GM18505 (cell line): Measurements from ENCODE around the gene EYS.

ENCODE experiments used
- ATAC-seq: cut with Tn5 transposase; IDR thresholded peaks from one replicate; pipeline ENCODE4 v1.9.1; 2021; ENCODE audit not compliant: unreplicated experiment
- POLR2A ChIP-seq: IDR thresholded peaks from 4 replicates; pipeline ENCODE4 v1.6.1; 2011; ENCODE audit warnings: borderline replicate concordance; ENCODE audit not compliant: insufficient read depth, insufficient read length; ENCODE audit errors: extremely low read depth

The EYS gene

DNA sequence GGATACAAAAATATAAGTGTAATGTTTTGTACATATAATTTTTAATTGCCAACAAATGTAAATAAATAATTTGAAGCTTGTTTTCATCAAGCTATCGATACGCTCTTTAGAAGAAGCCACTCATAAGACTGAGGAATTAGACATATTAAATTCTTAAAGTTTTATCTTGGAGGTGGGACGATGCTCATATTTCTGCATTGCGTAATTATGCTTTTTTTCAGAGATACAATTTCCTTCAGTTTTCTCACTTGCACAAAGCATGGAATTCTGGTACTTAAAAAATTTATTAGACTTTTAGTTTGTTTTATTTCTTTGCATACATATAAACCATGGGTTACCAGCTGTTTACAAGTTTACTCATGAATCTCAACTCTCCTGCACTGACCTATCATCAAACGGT lies 980.0 kb downstream of the EYS start:
- TF ChIP-seq POLR2A: no peak
- ATAC-seq: no peak

DNA sequence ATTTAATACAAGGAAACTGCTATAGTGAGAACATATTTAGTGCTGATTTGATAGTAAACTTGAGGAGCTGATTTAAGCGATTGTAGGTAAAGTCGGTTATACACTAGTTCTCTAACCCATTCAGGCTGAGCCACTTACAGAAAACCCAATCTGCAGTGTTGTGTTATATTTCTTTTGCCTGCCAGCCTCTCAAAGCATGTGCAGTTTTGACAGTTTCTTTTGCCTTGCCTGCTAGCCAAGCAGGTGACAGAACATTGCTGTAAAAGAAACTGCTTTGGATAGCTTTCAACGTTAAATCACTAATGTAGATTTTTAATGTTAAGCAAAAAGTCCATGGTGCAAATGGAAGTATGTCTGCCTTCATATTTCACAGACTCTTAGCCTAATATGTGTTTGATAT lies 982.9 kb downstream of the EYS start:
- TF ChIP-seq POLR2A: no peak
- ATAC-seq: no peak

DNA sequence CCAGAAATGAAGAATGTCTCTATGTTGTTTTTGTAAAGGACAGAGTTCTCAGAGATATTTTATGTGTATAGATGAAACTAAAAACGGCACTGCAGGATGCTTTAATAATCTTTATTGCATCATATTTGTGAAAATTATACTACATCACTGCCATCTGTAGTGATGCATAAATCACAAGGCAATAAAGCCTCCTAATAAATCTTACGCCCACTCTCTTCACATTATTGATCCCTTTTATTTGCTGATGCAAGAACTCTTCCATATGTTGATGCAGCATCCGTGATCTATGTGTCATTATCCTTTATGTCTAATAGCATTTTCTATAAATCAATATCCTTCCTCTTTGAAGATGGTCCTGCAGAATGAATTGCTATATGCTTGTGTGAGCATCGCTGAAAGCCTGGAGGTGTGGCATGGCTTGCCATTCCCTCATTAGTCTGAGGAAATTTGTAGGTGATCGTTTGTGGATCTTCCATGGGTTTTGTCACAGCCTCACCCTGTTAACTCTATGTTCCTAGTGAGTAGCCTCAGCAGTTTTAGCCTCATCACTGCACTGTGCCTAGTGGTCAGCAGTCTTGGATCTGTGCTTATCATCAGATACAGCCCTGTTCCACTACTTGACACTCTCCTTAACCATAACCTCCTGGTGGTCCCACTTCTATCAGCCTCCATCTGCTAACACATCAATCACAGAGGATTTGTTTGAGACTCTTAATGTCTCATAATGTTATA lies 983.5 kb downstream of the EYS start:
- no peak for ATAC-seq

DNA sequence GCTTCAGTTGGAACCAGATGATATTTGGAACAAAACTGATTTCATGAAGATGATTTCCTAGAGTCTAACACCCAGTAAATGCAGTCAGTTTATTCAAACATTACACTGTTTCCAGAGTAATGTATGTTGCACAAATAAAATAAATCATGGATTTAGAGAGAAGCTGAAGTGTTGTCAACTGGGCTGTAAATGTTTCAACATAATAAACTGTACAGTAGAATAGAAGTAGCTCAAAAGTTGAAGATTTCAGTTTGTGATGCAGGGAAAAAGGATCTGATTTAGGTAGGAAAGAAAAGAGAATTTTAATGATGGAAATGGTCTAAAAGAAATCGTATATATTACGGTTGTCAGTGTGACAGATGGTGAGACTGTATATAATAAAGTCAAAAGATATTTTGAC lies 985.2 kb downstream of the EYS start:
- no peak for ATAC-seq
- TF ChIP-seq POLR2A: no peak

More for the DNA sequence above, 983.5 kb downstream of the EYS start:
- no peak for TF ChIP-seq POLR2A

DNA sequence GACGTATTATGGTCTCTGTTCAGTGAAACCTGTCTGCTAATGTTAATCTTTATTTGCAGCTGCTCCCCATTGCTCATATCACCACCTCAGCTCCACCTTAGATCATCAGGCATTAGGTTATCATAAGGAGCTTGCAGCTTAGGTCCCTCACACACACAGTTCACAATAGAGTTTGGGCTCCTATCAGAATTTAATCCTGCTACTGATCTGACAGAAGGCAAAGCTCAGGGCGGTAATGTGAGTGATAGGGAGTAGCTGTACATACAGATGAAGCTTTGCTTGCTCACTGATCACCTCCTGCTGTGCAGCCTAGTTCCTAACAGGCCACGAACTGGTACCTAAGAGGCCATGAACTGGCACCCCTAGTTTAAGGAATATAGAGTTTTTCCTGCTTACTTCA lies 989.7 kb downstream of the EYS start:
- no peak for TF ChIP-seq POLR2A
- no peak for ATAC-seq

DNA sequence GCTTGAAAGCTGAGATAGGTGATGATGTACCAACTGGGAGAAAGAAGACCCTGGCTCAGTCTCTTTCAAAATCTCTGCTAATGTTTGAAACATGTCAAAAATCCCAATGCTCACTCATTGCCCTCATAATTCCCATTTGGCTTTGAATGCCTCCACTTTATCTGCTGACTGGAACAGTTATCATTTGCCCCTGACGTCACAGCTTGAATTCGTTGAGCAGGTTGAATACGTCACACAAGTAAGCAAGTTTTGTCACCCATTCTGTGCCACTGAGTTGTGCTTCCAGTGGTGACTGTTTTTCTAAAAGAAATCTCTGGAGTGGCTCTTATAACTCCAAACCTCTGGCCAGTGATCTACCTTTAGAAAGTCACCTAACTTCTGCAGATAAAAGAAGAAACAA lies 991.4 kb downstream of the EYS start:
- no peak for TF ChIP-seq POLR2A
- no peak for ATAC-seq

DNA sequence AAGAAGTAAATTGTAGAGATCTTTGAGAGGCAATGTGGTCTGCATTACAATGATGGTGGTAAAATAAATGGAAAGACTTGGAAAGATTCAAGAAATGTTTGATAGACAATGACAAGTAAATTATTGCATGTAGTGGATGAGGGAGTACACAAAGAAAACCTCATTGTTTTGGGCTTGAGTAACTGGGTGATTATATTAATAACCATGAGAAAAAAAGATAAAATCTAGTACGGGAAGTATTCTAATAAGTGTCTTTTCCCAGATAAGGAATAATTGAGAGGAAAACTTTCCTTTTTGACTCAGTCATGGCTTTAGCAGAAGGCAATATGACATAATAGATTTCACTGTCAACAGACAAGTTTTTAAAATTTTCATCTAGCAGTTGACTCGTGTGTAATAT lies 993.0 kb downstream of the EYS start:
- TF ChIP-seq POLR2A: no peak
- ATAC-seq: no peak

DNA sequence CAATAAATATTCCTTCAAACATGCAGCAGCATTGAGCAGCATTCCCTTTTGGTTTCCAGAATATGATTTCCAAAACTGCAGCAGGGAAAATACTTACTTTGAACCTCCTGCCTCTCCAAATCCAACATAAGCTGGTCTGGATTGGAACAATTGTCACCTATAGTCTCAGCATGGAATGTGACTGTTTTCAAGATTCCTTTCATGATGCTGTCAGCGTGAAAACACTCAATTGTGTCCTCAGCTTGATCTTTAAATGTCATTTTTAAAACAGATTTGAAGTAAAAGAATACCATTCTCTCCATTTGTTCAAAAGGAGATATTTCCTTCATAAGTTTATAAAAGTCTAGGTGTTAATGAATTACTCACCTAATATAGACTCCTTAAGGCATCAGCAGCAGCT lies 993.9 kb downstream of the EYS start:
- no peak for ATAC-seq
- TF ChIP-seq POLR2A: no peak

DNA sequence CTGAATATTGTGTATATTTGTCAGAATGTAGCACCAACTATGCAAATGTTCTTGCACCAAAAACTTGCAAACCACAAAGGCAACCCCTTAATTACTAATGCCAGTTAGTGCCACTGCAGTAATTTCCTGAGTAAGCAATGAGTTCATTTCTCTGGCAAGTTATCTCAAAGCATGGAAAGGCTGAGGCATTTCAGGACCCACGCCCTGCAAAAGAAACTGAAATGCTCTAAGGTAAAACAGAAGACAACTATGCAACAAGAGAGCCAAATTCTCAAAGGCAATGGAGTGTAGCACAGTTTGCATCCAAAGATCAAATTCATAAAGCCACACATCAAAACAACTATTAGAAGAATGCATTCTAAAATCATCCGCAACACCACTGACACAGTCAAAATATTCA lies 994.4 kb downstream of the EYS start:
- no peak for TF ChIP-seq POLR2A
- ATAC-seq: no peak

DNA sequence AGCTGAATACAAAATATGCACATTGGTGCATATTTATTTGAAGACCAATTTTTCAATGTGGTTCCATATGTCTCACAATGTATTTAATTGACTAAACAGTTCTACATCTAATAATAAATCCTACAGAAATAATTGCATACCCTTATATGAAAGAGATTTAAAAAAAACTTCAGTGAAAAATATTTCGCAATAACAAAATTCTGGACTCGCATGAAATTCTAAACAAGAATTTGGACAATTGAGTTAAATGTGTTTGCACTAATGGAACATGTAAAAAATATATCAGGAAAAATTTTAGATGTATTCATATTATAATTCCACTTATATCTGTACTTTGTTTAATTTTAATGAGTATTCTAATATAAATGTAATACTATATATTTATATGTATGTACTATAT lies 1003.1 kb downstream of the EYS start:
- no peak for ATAC-seq
- TF ChIP-seq POLR2A: no peak

DNA sequence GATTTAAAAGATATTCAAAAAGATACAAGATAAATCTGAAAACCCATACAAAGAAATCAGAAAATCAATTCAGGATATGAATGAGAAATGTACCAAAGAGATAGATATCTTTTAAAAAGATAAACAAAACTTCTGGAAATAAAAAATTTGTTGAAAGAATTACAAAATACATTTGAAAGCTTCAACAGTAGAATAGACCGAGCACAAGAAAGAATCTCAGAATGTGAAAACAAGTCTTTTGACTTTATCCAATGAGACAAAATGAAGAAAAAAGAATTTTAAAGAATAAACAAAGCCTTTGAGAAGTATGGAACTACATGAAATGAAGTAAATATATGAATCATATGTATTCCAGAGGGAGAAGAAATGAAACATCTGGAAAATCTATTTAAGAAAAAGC lies 1011.0 kb downstream of the EYS start:
- no peak for TF ChIP-seq POLR2A
- no peak for ATAC-seq

DNA sequence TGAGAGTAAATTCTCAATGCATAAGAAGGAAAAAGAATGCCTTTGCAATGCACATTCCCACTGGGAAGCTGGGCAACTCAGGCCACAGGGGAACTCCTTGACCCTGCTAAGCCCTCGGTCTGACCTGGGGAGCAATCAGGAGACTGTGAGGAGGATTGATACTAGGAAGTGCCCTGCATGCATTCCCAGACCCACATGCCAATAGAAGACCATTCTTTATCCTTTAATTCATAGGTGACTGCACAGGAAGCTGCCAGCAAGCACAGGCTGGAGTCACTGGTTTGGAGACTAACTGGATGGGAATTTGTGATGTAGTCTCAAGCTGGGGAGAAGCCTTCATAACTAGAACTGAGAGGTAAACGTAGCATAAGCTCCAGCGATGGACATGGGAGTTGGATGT lies 1012.7 kb downstream of the EYS start:
- no peak for ATAC-seq
- TF ChIP-seq POLR2A: no peak

DNA sequence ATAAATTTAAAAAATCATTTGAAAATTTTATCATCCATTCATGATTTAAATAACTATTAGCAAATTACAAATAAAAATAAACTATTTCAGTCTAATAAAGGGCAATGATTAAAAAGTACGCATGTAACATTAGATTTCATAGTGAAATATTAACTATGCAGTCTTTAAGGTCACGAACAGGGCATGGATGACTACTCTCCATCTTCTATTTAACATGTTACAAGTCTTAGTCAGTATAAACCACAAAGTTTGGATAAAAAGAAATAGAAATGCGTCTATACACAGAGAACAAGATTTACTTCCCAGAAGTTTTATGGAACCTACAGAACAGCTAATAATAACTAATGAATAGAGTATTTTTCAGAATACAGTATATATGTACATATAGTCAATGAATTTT lies 1016.0 kb downstream of the EYS start:
- no peak for ATAC-seq
- TF ChIP-seq POLR2A: no peak

DNA sequence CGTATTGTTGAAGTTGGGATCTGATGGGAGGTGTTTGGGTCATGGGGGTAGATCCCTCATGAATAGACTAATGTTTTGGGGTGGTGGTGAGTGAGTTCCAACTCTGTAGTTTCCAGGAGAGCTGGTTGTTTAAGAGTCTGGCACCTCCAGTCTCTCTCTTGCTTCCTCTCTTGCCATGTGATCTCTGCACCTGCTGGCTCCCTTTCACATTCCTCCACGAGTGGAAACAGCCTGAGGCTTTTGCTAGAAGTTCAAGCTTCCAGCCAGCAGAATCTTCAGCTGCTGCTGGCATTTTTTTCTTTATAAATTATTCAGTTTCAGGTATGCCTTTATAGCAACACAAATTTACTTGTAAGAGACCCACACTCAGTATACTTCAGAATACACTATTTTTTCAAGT lies 1021.6 kb downstream of the EYS start:
- no peak for TF ChIP-seq POLR2A
- ATAC-seq: no peak

DNA sequence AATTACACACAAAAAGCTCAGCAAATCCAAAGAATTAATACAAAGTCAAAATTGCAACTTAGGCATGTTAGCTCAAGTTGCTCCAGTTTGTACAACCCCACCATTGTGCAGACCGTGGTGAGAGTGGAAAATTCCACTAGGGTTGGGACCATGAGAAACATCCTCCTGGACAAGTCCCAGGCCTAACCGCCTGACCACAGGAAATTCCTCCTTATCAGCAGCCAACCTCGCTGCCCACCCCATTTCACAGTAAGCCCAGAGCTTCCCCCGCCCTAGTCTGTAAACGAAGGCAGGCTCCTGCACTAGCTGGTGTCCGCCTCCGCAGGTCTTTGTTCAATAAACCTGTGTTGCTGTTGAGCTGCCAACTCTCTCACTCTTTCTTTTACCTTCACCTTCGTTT lies 1023.3 kb downstream of the EYS start:
- no peak for TF ChIP-seq POLR2A
- ATAC-seq: no peak
